GM21526 (cell line): ENCODE results near the gene GNG7.

Experiments used
- ATAC-seq: cut with Tn5 transposase; IDR thresholded peaks from one replicate; pipeline ENCODE4 v1.9.1; 2021; ENCODE audit warnings: moderate library complexity; ENCODE audit not compliant: unreplicated experiment, low FRiP score

The GNG7 gene

GRCh38 chr19:2727640-2727944 lies 25.1 kb upstream of the GNG7 start:
- ATAC-seq, result no peak

DNA sequence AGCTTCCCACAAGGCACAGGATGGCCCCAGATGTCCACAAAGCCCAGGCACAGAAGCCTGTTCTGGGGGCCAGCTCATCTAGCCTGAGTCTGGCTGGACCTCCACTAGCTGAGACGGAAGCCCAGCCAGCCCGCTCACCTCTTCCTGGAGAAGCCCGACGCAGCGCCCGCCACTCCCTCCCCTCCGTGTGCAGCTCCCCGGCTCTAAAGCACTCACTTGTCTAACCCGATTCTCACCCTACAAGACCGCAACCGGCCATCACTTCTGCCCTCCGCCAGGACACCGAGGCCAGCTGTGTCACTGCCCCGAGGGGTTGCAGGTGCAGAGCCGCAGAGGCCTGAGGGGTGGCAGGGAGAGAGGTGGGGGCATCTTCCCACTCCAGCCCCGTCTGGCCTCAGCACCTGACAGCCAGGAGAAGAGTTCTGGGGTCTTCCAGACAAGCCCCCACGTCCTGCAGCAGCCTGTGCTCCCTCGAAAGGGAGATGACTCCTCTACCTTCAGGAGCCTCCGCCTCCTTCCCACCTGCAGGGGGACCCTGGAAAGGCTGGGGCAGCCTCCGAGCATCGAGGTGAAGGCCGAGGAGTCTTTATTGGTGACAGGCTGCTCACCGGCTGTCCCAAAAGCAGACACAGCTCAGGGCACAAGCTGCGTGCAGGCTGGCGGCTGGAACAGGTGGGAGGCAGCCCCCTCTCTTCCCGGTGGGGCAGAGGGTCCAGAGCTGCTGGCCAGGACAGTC lies 24.6 kb upstream of the GNG7 start:
- ATAC-seq, result no peak

DNA sequence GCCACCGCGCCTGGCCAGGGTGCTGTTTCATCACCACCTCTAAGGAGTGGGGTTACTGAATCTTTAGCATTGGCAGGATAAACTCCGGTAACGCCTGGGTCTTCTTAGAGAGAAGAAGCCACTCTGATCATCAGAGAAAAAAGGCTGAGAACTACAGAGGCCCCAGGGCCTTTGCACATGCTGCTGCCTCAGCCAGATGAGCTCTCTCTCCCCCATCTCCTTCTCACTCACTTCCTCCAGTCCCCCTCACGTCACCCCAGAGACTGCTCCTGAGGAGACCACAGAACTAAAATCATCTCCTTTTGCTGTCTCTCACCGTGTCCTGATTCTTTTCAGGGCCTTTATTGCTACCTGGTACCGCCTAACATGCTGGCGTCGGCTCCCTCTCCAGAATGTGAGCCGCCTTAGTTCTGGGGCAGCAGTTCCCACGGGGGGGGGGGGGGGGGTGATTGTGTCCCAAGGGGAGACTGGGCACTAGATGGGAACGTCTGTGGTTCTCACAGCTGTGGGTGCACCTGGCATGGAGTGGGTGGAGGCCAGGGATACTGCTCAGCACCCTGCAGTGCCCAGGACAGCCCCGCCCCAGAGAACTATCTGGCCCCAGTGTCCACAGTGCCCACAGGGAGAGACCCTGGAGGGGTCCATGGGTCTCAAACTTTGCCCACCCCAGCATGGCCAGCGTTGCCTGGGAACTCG lies 23.8 kb upstream of the GNG7 start:
- no peak for ATAC-seq

GRCh38 chr19:2724148-2724557 lies 21.7 kb upstream of the GNG7 start:
- ATAC-seq, result no peak

DNA sequence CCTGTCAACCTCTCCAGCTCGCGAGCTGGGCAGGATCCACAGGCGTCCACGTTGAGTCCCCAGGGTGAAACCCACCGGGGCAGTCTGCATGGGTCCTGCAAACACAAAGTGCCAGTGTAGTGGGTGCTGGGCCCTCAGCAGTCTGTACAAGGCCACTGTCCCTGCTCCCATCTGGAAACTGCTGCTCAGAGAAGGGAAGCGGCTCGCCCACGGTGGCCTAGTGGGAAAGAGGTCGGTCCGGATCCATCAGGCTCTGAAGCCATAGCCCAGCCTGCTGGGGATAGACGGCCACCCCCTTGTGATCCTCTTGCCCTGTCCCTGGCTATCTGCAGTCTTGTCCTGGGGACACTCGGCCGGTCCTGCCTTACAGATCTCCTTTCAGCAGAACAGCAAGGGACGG lies 21.3 kb upstream of the GNG7 start:
- ATAC-seq, result no peak

- ATAC-seq, result no peak
These were observed 20.8 kb upstream of the GNG7 start for GRCh38 chr19:2723345-2723715.

DNA sequence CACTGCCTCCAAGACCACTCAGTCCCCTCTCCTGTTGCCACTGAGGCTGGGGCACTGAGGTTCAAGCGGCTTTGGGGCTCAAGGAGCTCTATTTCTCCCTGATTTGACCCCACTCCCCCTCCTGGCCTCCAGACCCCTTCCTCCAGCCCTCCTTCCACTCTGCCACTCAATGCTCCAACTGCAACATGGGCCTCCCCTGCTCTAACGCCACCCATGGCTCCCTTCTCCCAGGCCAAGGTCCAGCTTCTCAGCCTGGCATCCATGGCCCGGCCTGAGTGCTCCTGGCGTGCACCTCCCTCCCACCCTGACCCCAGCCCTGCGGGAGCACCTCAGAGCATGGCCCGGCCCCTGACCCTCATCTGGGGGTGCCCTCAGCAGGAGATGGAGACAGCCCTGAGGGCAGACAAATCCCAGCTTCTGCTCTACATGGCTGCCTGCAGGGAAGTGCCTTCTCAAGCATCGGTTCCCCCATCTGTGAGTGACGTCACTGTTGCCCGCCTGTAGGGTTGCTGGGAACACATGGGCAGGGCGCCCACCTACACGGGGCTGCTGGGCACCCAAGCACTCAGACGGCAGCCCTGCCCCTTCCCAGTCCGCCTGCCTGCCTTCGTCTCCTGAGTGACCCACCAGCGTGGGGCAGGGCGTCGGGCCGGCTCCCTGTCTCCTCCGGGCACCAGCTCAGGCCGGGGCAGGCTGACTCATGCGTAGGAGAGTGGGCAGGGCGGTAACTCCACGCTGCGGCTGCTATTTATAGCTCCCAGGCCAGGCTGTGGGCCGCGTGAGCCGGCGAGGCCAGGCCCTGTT lies 20.2 kb upstream of the GNG7 start:
- no peak for ATAC-seq

GRCh38 chr19:2721570-2722540 lies 19.4 kb upstream of the GNG7 start:
- ATAC-seq, result no peak

GRCh38 chr19:2720777-2721569 lies 18.5 kb upstream of the GNG7 start, which contains the start of gene DIRAS1:
DIRAS1 (minus strand) TSS chr19:2721372; CDS start chr19:2717806, 3,566 bp downstream.
- ATAC-seq, result no peak

DNA sequence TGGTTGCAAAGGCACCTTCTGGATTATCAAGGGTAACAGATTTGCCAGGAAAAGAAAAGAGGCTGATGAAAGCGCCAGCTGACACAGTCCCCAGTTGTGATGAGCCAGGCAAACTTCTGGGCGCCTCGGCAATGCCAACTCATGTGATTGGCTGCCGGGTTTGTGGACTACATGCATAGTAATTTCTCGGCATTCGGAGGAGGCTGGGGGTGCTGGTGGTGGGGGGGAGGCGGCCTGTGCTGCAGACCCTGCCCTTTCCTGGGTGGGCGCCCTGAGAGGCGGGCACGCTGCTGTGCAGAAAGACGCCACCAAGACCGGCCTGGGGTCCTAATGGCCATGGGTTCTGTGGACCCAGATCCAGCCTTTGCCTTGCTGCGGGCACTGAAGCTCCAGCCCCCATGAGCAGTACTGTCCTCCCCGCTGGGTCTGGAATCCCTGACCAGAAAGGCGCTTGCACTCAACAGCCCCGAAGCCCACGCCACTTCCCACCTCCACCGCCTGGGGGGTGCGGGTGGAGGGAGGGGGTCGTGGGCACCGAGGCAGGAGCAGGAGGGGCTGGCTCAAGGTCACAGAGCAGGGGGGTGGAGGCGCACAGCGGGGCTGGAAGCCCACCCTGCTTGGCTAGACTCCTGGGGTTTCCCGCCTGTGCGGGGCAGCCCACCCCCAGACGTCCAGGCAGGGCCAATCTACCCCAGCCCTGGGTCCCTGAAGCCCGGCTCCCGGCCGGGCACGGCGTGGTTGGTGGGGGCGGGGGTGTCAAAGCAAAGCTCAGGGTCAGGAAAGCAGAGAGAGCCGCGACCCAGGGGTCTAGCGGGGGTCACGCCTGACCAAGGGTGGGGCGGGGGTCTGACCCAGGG lies 17.7 kb upstream of the GNG7 start:
- ATAC-seq, result no peak

DNA sequence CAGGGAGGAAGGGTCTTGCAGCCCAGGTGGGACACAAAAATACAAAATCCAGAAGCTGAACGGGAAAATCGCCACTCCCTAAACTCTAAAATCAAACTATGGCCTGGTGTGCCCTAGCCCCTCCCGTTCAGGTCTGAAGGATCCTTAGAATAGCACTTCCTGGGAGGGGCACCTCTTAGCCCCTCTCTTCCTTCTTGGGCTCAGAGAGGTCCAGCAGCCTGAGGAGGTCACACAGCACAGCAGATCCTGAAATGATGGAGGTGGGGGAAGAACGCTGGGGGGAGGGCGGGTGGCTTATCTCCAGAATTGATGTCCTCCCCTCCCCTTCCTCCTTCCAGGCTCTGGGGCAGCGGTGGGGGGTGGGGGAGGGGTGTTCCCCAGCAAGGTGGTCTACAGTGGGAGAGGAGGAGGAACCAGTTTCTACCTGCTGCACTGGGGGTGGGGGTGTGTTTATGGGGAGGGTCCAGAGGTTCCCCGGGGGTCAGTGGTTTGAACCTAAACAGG lies 16.8 kb upstream of the GNG7 start:
- no peak for ATAC-seq

DNA sequence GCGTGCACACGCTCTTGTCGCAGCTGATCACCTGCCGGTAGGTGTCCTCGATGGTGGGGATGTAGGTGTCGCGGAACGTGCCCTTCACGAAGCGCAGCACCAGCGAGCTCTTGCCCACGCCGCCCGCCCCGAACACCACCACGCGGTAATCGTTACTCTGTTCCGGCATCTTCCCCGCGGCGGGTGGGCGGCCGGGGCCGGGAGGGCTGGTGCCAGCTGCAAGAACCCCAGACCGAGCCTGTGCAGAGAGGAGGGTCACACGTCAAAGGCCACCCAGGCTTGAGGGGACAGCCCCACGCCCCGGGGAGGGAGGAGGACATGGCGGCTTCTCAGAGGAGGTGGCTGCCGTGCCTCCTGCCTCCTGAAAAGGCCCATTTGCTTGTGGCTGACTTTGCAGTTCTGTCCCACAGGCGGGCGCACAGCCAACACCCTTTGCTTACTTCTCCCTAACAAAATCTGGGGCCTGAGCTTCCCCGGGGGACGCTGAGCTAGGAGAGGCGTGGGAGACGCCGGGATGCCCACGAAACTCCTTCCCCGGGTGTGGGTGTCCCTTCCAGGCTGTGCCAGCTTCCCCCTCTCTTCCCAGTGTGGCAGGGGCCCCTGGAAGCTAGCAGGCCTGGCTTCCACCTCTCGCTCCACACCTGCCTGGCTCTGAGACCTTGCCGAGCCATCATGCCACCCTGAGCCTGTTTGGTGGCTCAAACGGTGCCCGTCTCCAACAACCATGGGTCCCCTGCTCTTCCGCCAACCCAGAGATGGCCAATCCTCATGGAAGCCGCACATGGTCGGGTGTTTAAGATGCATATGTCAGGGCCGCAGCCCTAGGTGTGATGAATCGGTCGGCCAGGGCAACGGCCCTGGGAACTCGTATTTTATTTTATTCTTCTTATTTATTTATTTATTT lies 15.4 kb upstream of the GNG7 start:
- no peak for ATAC-seq

DNA sequence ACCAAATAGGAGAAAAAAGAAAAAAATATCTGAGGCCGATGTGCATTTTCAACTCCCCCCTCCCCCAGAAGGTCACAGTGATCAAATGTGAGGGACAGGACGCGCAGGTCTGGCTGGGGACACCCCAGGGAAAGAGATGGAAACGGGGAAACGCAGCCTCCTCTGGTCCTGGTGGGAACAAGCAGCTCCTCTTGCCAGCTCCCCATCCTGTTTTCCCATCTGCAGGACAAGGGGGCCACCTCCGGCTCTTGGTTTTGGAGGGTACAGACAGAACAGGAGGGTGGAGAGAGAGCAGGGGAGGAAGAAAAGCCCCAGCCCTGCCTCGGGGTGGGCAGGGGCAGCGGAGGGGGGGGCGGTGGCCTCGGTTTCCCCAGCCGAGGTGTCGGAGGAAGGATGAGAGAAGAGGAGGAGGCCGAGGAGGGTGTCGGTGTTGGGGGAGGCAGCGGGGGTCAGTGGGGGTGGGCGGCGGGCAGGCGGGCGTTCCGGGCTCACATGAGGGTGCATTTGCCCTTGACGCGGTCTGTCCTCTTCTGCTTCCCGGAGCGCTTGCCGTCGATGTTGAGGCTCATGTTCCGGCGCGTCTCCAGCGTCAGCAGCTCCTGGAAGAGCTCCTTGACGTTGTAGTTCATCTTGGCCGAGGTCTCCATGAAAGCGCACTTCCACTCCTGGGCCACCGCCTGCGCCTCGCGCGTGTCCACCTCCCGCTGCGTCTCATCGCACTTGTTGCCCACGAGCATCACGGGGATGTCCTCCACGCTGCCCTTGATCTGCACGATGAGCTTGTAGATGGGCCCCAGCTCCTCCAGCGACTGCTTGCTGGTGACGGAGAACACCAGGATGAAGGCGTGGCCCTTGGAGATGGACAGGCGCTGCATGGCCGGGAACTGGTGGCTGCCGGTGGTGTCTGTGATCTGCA lies 14.5 kb upstream of the GNG7 start:
- ATAC-seq, result no peak

DNA sequence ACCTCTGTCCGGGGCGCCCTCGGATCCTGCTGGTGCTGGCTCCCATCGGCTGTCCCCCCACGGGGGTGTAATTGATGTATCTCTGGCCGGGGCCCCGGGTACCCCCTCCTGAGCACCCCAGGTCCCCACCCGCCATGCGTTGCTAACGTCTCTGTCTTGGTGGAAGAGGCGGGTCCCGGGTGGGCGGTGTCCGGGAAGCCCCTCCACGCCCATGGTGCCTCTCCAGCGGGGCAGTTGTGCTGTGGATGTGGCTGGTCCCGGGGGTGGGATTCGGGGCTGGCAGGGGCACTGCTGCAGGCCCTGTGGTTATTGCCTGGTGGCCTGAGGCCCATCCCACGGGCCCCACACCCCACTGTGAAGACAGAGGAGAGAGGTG lies 13.8 kb upstream of the GNG7 start:
- ATAC-seq, result no peak

GRCh38 chr19:2715470-2716274 lies 13.2 kb upstream of the GNG7 start:
- ATAC-seq, result no peak
